GM19025 (cell line): ENCODE data around the gene BMP10.
"Not testable (repeated sequence)": the region's sequence is repeated elsewhere in the genome, so short reads cannot be mapped to it uniquely, and the experiment has no call there.

Experiments
- ATAC-seq: cut with Tn5 transposase; IDR thresholded peaks from one replicate; pipeline ENCODE4 v1.9.1; 2021; ENCODE audit warnings: mild to moderate bottlenecking, low read depth, moderate library complexity; ENCODE audit not compliant: unreplicated experiment

Gene BMP10

DNA sequence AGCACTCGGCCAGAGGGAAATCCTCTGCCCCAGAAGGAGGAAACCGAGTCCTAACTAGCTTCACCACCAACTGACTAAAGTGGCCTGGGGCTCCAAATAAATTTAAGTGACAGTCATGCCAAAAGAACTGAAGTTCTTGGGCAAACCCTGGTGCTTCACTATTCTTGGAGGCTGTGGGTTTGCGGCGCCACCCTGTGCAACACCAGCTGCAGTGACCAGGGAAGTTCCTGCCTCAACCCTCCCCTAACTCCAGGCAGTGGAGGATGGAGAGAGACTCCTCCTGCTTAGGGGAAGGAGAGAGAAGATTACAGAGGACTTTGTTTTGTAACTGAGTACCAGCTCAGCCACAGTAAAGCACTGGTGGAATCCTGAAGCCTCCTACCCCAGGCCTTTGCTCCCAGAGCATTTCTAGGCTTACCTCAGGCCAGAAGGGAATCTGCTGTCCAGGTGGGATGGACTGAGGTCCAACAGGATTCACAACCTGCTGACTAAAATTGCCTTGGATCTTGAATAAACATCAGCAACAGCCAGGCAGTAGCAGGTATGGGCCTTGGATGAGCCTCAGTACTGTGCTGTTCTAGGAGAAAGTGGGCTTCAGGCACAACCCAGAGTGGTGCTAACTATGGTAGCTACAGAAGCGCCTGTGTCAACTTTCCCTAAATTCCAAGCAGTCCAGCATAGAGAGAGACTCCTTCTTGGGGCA lies 29.4 kb upstream of the BMP10 start:
- no peak for ATAC-seq

DNA sequence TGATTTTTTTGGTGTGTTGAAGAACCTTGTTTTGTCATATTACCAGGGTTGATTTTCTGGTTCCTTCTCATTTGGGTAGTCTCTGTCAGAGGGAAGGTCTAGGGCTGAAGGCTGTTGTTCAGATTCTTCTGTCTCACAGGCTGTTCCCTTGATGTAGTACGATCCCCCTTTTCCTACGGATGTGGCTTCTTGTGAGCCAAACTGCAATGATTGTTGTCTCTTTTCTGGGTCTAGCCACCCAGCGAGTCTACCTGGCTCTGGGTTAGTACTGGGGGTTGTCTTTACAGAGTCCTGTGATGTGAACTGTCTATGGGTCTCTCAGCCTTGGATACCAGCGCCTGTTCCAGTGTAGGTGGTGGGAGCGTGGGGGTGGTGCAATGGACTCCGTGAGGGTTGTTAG lies 24.8 kb upstream of the BMP10 start:
- not testable (repeated sequence) for ATAC-seq

- ATAC-seq: no peak
Measured at GRCh38 chr2:68889500-68889899, 18.3 kb upstream of the BMP10 start.

DNA sequence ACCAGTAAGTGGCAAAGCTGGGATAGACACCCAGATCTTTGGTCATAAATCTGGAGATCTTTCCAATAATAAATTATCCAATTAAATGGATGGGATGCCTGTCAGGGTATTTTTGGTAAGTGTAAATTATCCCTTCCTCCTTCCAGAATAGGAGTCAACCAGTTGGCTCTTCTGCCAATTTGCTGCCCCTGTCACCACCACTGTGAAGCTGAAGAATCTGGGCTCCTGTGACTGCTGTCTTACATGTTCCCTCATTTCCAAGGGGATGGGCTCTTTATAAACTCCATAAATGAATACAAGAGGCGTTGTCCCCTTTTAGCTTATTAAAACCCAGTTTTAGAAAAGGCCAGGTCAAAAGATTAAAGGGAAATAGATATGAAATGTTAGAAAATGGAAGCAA lies 17.8 kb upstream of the BMP10 start:
- no peak for ATAC-seq

DNA sequence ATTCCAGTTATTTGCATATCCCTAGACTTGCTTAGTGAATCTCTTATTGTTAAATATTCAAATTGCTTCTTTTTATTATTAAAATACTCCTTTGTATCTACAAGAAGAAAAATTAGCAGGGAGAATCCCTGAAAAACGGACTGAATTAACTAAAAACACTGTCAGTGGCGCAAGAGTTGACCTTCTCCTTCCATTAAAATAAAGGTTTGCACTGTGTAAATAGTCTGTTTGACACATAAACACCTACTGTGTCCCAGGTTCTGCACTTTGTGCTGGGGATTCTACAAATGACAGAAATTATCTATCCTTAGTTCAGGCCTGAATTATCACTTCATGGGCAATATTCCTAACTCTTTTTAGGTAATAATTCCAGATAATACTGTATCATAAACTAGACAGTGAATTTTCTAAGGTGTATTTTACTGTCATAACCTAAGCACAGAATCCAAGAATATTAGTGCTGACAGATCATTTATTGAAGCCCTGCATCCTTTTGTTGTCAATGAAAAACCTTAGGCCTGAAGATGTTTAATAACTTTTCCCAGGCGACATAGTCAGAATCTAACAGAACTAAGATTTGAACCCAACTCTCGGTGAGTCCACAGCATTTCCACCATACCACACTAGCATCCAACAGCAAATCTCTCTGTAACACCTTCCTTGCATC lies 17.0 kb upstream of the BMP10 start:
- no peak for ATAC-seq

DNA sequence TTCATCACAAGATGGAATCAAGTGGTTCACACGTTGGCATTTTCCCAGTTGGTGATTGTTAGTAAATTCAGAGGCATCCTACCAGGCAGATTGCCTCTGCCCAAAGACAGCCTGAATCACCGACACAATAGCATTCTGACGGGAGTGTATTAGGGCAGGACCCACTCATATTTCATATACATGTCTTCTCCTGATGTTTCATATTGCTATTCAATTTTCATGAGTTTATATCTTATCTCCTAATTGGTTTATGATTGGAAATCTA lies 14.5 kb upstream of the BMP10 start:
- ATAC-seq: no peak

DNA sequence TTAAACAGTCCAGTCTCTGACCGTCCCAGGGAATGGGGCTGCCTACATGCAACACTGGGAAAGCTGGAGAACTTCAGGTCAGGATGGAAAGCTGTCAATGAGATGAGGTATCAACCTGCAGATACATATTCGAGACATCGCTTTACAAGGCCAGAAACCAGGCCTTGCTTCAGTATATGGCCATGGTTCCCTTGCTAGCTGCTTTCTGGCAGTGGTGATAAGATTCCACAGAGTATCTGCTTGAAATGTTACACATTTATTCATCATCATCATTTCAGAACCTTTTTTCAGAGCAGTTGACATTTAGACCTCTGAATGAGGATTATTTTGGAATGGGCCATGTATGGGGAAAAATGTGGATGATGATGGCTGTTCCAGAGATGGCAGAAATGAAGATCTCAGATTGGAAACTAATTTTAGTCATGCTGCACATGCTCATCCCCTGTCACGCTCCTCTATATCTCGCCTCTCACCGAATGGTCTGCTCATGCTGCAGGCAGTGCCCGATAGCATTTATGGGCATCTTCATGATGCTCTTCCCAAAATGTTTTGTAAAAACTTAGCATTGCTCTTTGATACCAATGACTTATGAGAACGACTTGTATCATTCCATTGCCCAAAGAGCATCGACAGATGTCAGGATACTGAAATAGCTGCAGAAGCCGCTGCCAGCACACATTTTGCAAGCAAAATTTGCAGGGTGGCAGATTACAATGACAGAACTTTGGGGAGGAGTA lies 14.0 kb upstream of the BMP10 start:
- ATAC-seq: no peak

DNA sequence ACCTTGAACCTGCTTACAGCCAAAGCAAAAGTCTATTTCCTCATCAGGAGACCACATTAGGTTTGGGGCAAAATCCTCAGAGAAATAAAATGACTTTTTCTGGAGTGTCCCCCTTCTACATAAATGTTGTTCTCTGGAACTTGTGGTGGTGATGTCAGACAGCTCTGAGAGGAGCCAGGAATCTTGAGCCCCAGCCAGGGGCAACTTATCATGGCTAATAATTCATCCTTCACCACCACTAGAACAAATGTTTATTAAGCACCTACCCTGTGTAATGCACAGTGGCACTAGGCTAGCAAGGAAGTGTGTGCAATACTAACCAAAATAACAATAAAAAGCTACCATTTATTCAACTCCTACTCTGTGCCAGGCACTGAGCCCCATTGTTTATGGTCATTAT lies 9.0 kb upstream of the BMP10 start:
- ATAC-seq: no peak

- no peak for ATAC-seq
Measured at GRCh38 chr2:68879296-68879695, 8.1 kb upstream of the BMP10 start.

DNA sequence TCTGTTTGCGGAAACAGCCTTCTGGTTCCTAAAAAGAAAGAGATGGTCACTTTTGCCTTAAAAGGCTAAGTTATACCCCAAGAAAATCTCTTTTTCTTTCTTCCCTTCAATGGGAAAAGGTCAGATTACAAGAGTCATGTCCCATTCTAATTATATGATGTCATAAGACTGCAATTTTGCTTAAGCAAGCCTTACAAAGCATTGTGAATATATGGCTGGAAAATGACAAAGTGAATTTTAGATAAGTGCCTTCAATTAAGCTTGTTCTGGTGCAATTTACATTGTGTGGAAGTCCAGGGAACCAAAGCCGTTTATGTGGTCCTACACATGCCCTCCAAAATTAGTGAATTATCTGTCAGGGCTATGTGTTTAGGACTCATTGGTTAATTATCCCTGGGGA lies 7.6 kb upstream of the BMP10 start:
- no peak for ATAC-seq

GRCh38 chr2:68878071-68878711 lies 7.0 kb upstream of the BMP10 start:
- no peak for ATAC-seq

DNA sequence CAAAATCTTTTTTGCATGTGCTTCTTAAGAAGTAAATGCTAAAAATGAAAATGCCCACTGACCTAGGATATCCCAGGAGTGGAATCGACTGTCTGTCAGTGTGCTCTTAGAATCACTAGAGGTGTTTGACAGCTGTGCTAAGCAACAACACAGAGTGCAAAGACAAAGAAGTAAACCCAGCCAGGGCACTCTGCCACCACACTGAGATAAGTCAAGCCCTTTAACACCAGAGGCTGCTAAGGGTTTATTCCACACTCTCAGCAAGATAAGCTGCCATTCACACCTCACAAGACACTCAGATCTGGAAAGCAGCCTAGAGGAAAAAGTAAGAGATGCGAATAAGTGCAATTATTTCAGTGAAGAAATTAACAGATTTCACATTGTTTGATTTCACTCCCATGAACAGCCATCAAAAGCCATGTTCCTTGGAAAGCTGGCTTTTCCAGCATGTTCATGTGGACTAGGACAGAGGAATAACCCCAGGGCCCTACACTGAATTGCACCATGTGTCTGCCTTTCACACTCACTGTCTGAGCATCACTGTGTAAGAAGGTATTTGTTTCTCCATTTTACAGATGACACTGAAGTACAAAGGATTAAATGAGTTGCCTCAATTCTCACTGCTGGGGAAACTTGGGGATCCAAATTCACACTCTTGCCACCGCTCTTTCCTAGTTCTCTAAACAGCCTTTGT lies 6.0 kb upstream of the BMP10 start:
- ATAC-seq: no peak

GRCh38 chr2:68870215-68870614 lies 982 bp downstream of the BMP10 start:
- ATAC-seq: no peak

- no peak for ATAC-seq
Measured at GRCh38 chr2:68865108-68865507, 6.1 kb downstream of the BMP10 start.

GRCh38 chr2:68863996-68864395 lies 7.2 kb downstream of the BMP10 start:
- ATAC-seq: no peak

- ATAC-seq: no peak
Measured at GRCh38 chr2:68862889-68863288, 8.3 kb downstream of the BMP10 start.

DNA sequence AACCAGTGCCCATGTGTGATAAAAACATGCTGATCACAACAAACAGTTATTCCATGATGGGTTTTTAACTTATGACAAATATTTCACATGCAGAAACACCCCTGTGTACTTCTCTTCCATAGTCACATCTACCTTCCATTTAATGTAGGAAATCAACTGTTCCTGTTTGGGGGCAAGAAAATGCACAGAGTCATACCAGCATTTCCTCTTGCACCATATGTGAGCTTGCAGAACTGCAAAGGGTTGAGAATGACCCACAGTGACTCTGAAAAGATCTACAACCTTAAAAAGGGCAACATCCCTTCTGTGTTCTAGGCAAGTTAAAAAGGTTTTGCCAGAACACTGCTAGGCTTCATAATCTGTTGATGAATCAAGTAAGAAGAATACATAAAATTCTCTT lies 9.9 kb downstream of the BMP10 start:
- ATAC-seq: no peak

DNA sequence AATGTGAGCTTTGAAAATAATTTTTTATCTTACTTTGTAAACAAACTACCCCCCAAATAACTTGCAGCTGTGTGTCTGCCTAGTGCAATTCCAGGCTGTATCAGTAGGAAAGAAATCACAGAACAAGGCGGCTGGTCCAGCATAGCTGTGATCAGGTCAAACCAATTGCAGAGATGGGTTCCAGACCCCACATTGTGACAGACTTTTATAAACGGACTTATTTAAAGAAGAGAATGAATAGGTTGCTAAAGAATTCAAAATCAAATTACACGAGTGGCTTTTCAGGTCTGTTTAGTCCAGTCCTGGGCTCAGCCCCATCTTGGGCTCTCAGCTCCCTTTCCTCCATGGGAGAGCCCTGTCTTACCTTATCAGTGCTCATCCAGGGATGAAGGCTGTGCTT lies 11.1 kb downstream of the BMP10 start:
- no peak for ATAC-seq

GRCh38 chr2:68857855-68858456 lies 13.2 kb downstream of the BMP10 start:
- no peak for ATAC-seq

- ATAC-seq: no peak
Measured at GRCh38 chr2:68857202-68857845, 13.9 kb downstream of the BMP10 start.
